Activated gamma-delta T cell (primary cell): ENCODE data around the gene ANKFN1.

ENCODE experiments used
- DNase-seq: peaks from one replicate; lab custom pipeline; 2025; lab: John Stamatoyannopoulos, UW

The ANKFN1 gene

DNA sequence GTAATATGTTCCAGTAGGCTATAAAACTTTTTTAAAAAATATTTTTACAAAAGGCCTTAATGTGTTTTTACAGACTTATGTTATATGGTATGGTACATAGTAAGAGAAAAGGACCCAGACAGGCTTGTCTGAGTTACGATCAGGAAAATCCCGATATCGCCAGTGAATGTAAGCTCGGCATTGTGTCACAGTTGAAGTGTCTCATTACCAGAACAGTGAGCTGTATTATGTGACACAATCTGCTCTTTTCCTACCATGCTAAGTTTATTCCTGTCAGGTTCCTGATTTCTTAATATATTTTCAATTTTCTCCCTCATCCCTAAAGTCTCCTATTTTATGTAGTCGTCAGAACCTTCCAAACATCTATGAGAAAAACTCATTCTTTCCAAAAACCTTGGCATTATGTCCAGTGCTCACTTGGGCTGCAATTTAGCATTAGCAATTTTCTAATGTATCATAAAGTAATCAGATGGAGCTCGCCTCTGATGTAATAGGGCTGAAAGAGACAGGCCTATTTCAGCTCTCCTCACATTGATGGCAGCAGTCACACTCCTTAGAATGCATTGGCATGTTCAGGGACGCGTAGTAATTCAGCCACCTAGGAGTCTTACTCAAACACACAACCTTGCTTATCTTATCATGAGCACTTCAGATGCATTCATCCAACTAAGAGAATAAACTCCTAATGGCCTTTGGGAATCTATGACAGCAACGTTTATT is 292.6 kb downstream of the ANKFN1 start:
- DNase-seq = no peak

DNA sequence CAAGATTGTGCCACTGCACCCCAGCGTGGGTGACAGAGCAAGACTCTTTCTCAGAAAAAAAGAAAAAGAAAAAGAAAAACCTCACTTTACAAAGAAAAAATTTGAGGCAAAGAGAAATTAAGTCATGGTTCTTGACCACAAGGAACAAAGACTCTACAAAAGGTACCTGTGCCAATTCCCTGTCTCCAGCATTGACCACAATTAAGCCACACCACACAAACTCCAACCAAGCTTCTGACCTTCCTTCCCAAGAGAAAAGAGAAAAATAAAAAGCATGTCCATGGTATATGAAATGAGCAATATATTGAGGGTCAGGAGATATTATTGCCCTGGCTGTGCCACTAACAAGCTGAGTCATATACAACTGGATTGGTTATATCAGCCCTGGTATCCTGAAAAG is 293.9 kb downstream of the ANKFN1 start:
- DNase-seq = no peak

DNA sequence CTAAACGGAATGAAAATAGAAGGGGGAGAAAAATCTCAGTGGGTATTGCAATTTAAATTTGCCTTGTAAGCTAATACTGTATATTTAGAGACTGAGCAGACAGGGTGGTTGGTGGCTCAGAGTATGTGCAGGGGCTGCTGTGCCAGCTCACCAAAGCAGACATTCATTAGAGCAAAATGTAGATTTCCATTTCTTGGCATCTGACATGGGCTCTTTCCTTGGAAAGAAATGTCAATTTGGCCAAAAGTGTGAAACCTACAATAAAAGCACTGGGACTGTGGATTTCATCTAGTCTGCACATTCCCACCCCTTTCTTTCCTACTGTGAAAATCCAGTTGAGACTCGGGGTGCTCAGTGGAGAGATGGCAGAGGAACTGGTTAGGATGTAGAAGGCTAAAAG is 295.1 kb downstream of the ANKFN1 start:
- DNase-seq = no peak

DNA sequence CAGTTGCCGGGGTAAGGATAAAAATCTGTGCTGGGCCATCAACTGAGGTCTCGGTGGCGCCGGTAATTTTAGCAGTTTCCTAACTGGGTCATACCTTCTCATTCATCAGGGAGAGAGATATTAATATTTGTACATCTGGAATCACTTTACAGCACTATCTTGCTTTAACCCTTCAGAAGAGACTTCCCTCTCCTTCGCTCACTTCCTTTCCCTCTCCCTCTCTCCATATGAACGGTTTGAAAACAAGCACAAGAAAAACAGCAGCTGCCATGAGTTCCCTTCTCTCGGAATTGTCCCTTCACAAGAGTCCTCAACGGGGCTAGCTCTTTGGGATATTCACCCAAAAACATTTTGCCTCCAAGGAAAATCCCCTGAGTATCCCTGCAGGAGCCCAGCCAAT is 295.9 kb downstream of the ANKFN1 start:
- no peak for DNase-seq

DNA sequence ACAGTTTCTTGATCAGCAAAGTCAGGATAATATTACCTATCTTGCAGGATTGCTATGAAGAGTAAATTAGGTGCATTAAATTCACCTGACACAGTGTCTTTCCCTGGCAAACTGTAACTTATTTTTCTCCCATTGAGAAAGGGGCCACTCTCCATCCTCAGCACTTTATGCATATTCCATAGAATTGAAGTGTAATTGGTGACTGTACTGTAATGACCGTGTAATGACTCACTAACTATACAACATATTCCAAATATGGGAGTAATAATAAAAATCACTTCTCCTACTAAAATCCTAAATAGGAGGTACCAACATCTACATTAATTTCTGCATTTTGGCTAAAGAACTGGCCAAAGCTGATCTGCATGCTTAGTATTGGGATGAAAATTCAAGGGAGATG is 298.4 kb downstream of the ANKFN1 start:
- DNase-seq = no peak

DNA sequence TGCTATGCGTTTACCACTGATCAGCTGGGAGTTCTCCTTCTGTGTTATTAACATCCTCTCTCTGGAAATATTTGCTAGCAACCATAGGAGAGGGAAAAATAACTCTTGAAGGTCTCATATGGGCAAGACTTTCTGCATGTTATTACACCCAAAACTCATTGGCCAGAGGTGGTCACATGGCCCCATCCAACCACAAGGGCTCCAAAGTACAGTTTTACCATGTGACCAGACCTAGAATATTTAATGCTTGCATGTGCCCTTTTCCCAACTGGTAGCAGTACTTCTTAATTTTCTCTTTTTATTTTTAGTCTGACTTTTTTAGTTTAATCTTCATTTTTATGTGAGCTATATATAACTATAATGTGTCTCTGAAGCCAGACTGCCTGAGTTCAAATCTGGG is 299.2 kb downstream of the ANKFN1 start:
- DNase-seq = no peak

DNA sequence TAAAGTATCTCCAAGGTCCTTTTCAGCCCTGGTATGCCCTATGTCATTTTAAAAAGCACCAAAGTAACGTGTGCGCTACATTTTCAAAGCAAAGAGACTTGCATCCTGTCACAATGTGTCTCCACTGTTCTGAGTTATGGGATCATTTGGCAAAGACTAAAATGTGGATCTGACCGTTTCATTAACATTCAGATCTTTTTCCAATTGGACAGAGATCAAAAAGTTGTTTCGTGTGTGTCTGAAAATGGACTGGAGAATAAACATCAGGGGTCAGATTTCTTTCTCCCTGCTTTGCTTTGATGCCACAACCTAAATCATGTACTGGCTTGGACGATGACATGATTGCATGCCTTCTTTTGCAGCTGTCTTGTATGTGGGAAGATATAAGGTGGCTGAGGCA is 304.2 kb downstream of the ANKFN1 start:
- no peak for DNase-seq

DNA sequence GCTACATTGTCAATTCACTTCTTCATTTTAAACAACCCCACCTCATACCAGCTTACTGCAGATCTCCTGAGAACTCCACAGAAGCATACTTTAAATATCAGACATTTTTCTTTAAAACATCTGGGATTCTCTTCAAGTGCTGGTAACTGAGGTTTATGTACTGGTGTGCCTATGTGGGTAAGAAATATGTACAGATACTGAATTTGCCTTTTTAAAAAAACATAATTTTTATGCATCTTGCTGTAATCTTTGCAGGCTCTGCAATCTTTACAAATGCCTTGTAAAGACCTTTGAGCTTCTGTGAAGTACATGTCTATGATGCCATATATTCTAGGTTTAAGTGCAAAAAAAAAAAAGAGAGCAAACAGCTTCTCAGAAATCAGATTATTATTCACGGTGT is 312.6 kb downstream of the ANKFN1 start:
- no peak for DNase-seq

DNA sequence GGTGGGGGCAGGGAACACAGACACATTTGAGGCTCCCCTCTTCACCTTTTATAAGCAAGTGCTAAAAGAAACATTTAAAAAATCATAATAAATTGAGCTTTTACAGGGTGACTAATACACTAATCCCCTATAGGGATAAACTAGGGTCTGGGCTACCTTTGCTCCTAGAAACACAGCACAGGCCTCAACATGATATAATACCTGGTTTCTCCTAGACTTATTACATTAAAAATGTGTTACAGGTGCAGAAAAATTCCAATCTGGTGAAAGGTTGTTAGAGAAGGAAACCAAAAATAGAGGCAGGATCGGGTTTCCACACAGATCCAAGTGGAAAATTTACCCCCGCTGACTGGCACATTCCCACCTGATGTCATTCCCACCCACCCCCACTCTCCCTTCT is 315.6 kb downstream of the ANKFN1 start:
- DNase-seq = no peak

DNA sequence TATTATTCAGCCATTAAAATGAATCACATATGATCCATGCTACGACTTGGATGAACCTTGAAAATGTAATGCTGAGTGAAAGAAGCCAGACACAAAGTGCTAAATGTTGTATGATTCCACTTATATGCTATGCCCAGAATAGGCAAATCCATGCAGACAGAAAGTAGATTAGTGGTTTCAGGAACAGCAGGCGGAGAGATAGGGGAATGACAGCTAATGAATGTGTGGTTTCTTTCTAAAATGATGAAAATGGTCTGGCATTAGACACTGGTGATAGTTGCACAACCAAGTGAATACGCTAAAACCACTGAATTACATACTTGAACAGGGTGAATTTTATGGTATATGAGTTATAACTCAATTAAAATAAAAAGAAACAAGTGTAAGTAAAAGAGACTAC is 318.4 kb downstream of the ANKFN1 start:
- DNase-seq = no peak

DNA sequence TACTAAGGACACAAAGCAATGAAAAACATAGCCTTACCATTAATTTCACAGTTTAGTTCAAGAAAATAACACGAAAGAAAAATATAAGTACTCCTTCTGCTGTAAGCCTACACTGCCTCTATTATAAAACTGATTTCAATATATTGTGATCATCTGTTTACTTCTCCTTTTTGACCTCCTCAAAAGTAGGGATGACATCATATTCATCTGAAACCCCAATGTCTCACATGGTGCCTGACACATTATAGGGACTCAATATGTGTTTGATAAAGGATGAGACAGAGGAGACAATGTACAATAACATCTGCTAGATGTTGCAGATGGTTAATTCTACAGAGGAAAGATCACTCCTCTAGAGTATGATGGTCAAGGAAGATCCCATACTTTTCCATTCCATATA is 321.8 kb downstream of the ANKFN1 start:
- no peak for DNase-seq

DNA sequence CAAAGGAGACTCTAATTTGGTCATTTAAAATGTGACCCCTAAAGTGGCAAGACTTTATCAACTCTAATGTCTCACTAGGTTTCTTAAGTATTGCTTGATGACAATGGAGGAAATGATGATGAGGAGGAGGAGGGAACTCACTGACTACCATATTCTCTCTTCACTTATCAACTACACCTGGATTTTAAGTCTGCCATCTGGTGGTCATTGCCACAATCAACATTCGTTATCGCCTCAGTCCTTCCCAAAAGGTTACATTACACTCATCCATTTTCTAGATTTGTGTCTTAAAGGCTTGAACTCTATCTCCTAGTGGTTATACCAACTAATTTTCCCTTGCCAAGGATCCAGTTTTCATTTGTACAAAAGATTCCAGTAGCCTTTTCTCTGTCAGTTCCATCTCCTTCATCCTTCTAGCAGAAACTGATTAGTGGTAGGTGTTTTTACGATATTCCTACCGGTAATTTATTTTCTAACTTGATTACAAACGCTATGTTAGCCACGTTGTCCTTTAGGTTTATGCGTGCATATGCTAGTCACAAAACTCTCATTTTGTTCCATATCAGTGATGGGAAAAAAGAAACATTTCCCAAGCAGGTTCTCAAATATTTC is 325.7 kb downstream of the ANKFN1 start:
- no peak for DNase-seq

DNA sequence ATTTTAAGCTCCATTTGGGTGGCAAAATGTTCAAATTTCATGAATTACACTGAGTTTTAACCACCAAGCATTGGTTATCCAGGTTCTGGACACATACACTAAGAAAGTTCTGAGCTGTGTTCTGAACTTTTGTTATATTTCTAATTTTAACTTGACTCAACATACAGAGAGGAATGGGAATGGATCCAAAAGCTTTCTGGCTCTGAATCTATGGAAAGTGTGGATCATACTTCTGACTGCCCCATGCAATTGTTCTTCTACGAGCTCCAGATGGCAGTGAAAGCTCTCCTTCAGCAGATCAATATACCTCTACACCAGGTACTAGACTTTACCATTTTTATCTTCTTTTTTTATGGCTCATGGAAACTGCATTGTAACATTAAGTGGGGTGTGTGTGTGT is 327.2 kb downstream of the ANKFN1 start:
- DNase-seq = no peak

DNA sequence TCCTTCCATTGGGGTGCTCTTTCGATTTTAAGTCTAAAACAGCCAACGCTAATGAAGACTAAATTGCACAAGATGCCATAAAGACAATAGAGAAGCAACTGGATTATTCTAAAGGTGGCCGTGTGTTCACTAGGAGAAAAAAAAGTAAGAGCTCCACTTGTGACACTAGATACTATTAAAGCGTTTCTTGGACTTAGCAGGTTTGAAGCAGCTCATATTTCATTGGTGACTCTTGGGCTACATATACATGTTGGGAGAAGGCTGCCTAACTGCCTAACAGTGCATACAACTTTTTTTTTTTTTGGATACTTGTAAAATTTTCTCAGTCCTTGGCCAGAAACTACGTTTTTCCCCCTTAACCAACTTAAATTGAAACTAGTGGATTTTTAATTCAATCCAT is 328.4 kb downstream of the ANKFN1 start:
- no peak for DNase-seq

DNA sequence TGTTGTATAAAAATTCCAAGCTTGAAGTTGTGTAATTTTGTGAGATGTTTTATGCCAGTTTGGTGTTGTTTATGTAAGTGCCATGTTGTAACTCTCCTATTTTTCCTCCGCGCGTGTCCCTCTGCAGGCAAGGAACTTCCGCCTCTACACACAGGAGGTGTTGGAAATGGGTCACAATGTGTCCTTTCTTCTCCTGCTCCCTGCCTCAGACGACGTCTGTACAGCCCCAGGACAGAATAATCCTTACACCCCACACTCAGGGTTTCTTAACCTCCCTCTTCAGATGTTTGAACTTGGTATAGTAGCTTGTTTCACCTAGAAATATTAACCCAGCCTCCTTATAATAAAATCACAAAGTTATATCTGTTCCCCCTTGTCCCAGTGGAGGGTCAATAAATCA is 329.0 kb downstream of the ANKFN1 start:
- no peak for DNase-seq

DNA sequence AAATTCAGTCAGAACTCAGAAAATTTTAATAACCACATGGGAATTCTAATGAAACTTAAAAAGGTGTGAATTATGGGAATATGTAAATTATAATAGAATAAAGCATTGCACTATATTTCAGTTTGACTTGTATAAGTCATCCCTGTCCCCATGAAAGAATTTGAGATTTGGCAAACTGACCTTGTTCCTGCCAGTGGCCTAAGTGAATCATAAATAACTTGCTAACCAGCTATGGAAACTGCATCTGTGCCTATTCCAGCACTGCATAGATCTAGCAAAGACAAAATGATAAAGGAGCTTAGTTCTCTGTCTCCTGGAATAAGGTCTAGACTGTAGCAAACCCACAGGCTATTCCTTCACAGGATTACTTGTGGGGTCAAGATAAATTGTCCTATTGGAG is 333.5 kb downstream of the ANKFN1 start:
- no peak for DNase-seq

DNA sequence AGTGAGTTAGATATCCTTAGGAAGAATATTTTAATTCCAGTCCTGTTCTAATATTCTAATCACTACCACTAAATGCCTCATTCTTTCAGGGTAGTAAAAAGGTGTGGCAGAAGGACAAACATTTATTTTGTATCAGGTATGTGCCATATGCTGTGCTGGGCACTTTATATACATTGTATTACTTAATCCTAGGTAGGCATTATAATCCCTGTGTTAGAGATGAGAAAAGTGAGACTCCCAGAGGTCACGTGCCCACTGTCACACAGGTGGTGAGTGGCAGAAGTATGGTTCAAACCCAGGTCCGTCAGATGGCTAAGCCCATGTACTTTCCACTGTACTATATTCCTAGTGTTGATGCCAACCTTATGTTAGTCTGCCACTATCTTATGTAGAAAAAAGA is 335.5 kb downstream of the ANKFN1 start:
- DNase-seq = no peak

DNA sequence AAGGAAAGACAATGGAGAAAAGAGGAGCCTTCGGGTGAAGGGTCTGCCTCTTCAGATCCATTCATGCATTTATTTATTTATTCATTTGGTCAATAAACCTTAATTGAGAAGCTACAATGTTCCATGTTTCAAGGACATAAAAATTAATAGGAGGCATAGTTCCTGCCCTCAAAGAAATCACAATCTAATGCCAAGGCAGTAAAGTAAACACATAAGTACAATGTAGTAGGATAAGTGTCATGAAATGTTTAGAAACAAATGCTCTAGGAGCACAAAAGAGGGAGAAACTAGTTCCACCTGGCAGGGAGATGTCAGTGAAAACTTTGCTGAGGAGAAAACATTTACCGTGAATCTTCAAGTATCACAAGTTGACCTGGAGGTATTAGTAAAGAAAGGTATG is 336.7 kb downstream of the ANKFN1 start:
- DNase-seq = no peak

DNA sequence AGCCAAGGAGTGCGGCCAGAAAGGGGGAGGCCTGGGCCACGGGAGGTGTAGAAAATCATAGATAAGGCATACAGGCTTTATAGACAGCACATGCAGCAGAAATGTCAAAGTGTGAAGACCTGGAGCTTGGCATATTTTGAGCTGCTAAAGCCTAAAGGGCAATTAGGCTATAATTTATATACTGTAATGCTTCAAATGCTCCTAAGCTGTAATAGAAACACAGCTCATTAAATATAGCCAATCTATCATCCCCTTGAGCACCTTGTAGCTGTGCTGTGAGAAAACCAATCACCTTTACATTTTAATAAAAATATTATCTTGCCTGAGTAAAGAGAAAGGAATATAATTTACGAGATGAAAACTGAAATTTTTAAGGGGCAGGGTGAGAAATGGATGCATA is 342.3 kb downstream of the ANKFN1 start:
- no peak for DNase-seq

DNA sequence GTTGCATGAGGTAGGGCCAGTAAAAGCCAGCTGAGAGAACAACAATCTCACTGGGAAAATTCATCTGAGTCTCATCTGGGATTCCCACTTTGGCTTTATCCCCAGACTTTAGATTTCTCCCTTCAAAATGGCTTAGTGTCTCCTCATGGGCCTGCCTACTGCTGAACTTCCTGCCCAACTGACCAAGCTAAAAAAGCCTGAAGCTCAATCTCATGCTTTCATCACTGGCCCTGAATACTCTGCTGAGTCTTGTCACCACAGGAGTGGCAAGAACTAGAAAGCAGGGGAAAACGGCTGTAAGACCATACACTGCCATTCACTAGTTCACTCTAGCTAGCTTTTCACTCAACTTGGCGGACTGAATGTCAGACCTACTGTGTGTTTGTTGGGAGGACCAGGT is 343.9 kb downstream of the ANKFN1 start:
- DNase-seq = no peak

DNA sequence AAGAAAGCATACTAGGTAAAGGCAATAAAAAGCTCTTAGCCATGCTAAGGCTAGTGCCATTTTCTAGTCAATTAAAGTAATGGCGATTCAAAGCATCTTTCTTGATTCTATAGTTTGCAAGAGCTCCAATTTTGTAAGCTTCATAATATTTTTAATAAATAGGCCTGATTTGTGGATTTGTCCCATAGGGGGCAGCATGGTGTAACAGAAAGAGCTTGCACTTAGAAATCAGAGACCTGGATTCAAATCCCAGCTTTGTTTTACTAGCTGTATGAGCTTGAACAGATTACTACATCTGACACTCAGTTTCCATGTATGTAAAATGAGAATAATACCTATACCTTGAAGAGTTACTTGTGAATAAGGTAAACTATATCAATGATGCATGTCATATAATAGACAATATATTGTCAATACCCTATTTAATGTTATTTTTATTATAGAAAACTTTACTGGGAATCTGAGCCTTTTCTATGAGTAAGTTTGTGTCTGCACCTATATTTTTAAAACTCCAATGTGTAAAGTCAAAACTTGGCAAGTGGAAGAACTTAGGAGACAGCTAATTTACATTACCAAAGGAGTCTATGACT is 346.6 kb downstream of the ANKFN1 start:
- DNase-seq = no peak

DNA sequence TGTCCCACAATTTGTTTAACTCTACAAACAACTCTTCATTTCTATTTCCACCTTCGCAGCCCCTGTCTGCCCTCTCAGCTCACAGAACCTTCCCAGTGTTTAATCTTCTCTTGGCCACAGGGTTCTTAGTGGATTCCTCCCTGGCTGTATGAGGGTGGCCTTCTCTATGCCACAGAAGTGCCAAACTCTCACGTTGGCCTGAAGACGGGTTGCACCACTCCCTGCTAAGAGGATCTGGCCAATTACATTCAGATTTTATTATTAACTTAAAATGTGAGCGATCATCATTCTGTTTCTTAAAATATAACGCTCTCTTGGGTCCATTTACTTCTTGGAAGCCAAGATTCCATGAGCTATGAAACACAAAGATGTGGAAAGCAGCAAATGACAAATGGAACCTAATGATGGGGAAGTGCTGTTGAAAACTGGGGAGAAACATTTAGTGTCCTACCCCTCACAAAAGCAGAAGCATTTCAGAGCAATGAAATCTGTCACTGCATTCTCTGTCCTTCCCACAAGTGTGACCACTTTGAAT is 348.9 kb downstream of the ANKFN1 start:
- no peak for DNase-seq

DNA sequence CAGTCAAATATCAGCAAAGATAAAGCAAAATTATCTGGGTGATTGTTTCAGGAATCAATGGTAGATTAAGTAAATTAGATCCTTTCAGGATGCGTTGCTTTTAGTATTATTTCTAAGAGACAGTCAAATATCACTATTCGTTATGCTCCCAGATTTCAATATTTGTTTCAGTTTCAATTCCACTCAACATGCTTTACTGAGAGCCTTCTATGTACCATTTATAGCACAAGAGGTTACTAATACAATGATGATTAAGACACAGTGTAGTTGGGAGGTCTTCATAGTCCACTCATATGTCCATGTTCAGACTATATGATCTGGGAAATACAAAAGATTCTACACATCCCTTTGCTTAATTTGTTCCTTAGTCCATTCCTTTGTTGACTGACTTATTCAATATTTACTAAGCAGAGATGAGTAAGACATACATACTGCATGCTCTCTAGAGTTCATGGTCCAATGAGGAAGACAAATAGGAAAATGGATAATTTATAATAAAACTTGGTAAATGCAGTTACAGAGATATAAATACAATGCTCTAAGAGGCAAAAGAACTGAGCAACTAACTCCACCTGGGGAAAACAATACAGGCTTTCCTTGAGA is 352.0 kb downstream of the ANKFN1 start:
- DNase-seq = no peak
